GM21423 (cell line): ENCODE data around the gene ITGA3.

Experiments used
- ATAC-seq: cut with Tn5 transposase; IDR thresholded peaks from one replicate; pipeline ENCODE4 v1.9.1; 2021; ENCODE audit warnings: mild to moderate bottlenecking, moderate library complexity; ENCODE audit not compliant: unreplicated experiment

The ITGA3 gene

GRCh38 chr17:50123649-50124349 is 67.9 kb downstream of the ITGA3 start:
- no peak for ATAC-seq

GRCh38 chr17:50125420-50125997 is 69.6 kb downstream of the ITGA3 start:
- ATAC-seq: no peak

GRCh38 chr17:50127697-50128361 is 71.9 kb downstream of the ITGA3 start:
- ATAC-seq: no peak

GRCh38 chr17:50128441-50129352 is 72.8 kb downstream of the ITGA3 start:
- ATAC-seq: no peak

- ATAC-seq: no peak
Observed at GRCh38 chr17:50129353-50129727, 73.4 kb downstream of the ITGA3 start.

GRCh38 chr17:50129728-50130558 is 74.0 kb downstream of the ITGA3 start, which contains the start of gene SAMD14:
Gene SAMD14, minus strand, starts transcription at chr17:50130160. Its CDS starts 5,201 bp downstream, at chr17:50124959.
- ATAC-seq: no peak

- ATAC-seq: no peak
Observed at GRCh38 chr17:50130559-50131305, 74.8 kb downstream of the ITGA3 start.

- ATAC-seq: no peak
Observed at GRCh38 chr17:50132104-50132794, 76.3 kb downstream of the ITGA3 start.

- ATAC-seq: no peak
Observed at GRCh38 chr17:50133028-50133768, 77.3 kb downstream of the ITGA3 start.

GRCh38 chr17:50133769-50134099 is 77.8 kb downstream of the ITGA3 start:
- no peak for ATAC-seq

GRCh38 chr17:50134206-50135110 is 78.5 kb downstream of the ITGA3 start:
- ATAC-seq: no peak

GRCh38 chr17:50135316-50136095 is 79.6 kb downstream of the ITGA3 start:
- no peak for ATAC-seq

GRCh38 chr17:50136096-50136687 is 80.3 kb downstream of the ITGA3 start:
- ATAC-seq: no peak

- no peak for ATAC-seq
Observed at GRCh38 chr17:50137042-50137441, 81.1 kb downstream of the ITGA3 start.

GRCh38 chr17:50139185-50139783 is 83.4 kb downstream of the ITGA3 start:
- ATAC-seq: no peak
